ENCODE measurements around the gene KLRK1. TPM values are rescaled to one million over a fixed set of nuclear protein-coding genes. Genes with fewer than 3 reads are reported as not detected.

Gene KLRK1
- total RNA-seq, 3 donors from 2014 or later, result 2.6 to 7.0 (median 3.8) TPM

DNA sequence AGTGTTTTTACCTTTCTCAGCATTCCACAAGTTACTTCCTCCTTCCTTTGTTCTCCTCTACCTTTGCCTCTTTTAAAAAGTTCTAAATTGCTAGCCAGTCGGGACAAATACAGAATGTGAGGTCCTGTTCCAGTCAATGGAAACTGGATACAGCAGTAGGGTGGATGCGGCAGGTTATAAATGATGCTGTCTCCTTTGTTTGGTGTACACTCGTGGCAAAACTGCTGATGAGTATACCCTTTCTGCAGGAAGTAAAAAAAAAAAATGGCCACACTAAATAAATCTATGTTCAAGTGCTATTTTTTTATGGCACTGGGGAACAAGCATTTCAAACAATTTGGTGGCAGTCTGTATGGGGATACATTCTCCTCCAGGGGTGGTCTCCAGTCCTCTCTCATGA, 27.5 kb downstream of the KLRK1 start:
- Histone ChIP-seq H3K4me3 (peak overlapping the region in 1 of 3 donors; percentile 68), H3K27ac (peak overlapping the region; percentile 61 to 97), H3K9me3 (no peaks in the 10 kb centered on the region), H3K27me3 (no peaks in the 10 kb centered on the region), H3K4me1 (peaks cover 0 to 6% of the 10 kb centered on the region in 2 donors), H3K36me3 (no peaks in the 10 kb centered on the region)
- intact Hi-C loops (cut with DNase I; ENCODE audit: low total_unique reads), result no loop called here
- no peak for TF ChIP-seq POLR2A (IDR thresholded peaks at IDR 0.05)
- TF ChIP-seq, protein P1, sequence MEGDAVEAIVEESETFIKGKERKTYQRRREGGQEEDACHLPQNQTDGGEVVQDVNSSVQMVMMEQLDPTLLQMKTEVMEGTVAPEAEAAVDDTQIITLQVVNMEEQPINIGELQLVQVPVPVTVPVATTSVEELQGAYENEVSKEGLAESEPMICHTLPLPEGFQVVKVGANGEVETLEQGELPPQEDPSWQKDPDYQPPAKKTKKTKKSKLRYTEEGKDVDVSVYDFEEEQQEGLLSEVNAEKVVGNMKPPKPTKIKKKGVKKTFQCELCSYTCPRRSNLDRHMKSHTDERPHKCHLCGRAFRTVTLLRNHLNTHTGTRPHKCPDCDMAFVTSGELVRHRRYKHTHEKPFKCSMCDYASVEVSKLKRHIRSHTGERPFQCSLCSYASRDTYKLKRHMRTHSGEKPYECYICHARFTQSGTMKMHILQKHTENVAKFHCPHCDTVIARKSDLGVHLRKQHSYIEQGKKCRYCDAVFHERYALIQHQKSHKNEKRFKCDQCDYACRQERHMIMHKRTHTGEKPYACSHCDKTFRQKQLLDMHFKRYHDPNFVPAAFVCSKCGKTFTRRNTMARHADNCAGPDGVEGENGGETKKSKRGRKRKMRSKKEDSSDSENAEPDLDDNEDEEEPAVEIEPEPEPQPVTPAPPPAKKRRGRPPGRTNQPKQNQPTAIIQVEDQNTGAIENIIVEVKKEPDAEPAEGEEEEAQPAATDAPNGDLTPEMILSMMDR (IDR thresholded peaks at IDR 0.05), result no peak
- TF ChIP-seq POLR2AphosphoS5 (IDR thresholded peaks at IDR 0.05), result no peak
- DNase-seq (ENCODE audit: low spot score in 2 of 2), result no peak

DNA sequence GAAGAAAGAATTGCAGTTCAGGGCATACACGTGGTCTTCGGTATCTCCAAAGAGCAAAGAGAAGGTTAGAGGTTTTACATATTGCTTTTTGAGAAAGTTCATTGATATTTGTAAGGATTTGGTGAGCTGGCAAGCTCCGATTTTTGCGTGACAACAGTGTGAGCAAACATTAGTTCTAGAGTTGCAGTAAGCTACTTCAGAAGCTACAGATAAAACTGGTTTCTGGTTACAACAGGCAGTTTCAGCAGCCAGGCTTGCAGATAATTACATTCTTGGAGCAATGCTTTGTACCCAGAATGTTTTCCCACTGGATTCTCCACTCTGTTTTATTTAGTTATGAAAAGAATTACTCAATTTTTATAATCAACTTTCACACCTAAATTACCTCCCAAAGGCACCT, 28.2 kb downstream of the KLRK1 start:
- no peak for DNase-seq (ENCODE audit: low spot score in 2 of 2)
- TF ChIP-seq, protein P1 (IDR thresholded peaks at IDR 0.05), result no peak
- TF ChIP-seq POLR2A (IDR thresholded peaks at IDR 0.05) (no peak), POLR2AphosphoS5 (IDR thresholded peaks at IDR 0.05) (no peak)
- peak overlapping the region; percentile 61 to 97 for H3K27ac ChIP-seq
- H3K27me3 ChIP-seq, result no peaks in the 10 kb centered on the region
- no peaks in the 10 kb centered on the region for H3K9me3 ChIP-seq
- H3K4me3 ChIP-seq, result no peak overlapping the region
- H3K36me3 ChIP-seq, result no peaks in the 10 kb centered on the region
- intact Hi-C loops (cut with DNase I; ENCODE audit: low total_unique reads), result no loop called here
- H3K4me1 ChIP-seq, result peaks cover 0 to 2% of the 10 kb centered on the region in 2 donors

DNA sequence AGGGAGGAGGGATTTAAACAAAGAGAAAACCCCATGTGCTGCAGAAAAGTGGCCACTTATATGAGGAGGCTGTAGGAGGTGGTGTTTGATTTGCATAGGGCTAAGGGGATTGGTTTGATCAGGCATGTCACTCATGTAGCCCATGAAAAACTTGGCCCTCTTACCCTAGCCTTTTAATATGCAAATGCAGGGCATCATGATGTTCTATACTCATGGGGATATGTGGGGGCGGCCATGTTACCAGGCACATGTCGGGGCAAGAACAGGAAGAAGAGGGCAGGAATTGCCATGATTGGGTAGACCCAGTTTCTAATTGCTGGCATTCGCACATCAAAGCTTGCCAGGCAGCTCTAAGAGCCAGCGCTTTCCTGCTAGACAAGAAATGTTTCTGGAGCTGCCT, 28.8 kb downstream of the KLRK1 start:
- intact Hi-C loops (cut with DNase I; ENCODE audit: low total_unique reads), result no loop called here
- Histone ChIP-seq H3K27ac (peak overlapping the region; percentile 48 to 97), H3K9me3 (no peaks in the 10 kb centered on the region), H3K4me3 (no peak overlapping the region), H3K4me1 (no peaks in the 10 kb centered on the region), H3K27me3 (no peaks in the 10 kb centered on the region), H3K36me3 (no peaks in the 10 kb centered on the region)
- no peak for TF ChIP-seq POLR2AphosphoS5 (IDR thresholded peaks at IDR 0.05)
- TF ChIP-seq, protein P1 (IDR thresholded peaks at IDR 0.05), result no peak
- no peak for TF ChIP-seq POLR2A (IDR thresholded peaks at IDR 0.05)
- no peak for DNase-seq (ENCODE audit: low spot score in 2 of 2)

DNA sequence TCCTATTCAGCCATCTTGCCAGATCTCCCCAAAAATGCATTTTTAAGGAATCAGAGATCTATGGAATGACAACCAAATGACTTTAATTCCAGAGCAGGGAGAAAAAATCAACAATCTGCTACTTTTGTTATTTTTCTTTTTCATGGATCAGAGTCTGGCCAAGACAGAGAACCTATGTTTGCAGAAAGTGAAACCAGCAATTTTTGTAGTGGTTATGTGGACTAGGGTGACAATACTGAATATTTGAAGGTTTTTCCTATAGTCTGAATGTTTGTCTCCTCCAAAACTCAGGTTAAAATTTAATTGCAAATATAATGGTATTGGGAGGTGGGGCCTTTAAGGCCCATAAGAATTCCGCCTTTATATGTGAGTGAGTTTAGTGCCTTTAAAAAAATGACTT, 30.9 kb downstream of the KLRK1 start:
- Histone ChIP-seq H3K27ac (no peak overlapping the region), H3K4me3 (no peak overlapping the region), H3K4me1 (no peaks in the 10 kb centered on the region), H3K27me3 (no peaks in the 10 kb centered on the region), H3K36me3 (no peaks in the 10 kb centered on the region), H3K9me3 (no peaks in the 10 kb centered on the region)
- DNase-seq (ENCODE audit: low spot score in 2 of 2), result no peak
- TF ChIP-seq POLR2AphosphoS5 (IDR thresholded peaks at IDR 0.05) (no peak), POLR2A (IDR thresholded peaks at IDR 0.05) (no peak)
- TF ChIP-seq, protein P1 (IDR thresholded peaks at IDR 0.05), result no peak
- intact Hi-C loops (cut with DNase I; ENCODE audit: low total_unique reads), result no loop called here

DNA sequence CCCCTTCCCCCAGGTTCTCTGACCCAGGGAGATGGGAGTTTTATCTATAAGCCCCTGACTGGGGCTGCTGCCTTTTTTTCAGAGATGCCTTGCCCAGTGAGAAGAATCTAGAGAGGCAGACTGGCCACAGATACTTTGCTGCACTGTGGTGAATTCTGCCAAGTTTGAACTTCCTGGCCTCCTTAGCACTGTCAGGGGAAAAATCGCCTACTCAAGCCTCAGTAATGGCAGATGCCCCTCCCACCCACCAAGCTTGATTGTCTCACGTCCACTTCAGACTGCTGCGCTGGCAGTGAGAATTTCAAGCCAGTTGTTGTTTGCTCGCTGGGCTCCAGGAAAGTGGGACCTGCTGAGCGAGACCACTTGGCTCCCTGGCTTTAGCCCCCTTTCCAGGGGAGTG, 31.7 kb downstream of the KLRK1 start:
- no peak for DNase-seq (ENCODE audit: low spot score in 2 of 2)
- intact Hi-C loops (cut with DNase I; ENCODE audit: low total_unique reads), result no loop called here
- Histone ChIP-seq H3K4me3 (no peak overlapping the region), H3K9me3 (no peaks in the 10 kb centered on the region), H3K36me3 (no peaks in the 10 kb centered on the region), H3K27ac (no peak overlapping the region), H3K4me1 (no peaks in the 10 kb centered on the region), H3K27me3 (no peaks in the 10 kb centered on the region)
- TF ChIP-seq, protein P1 (IDR thresholded peaks at IDR 0.05), result no peak
- TF ChIP-seq POLR2A (IDR thresholded peaks at IDR 0.05), result no peak
- TF ChIP-seq POLR2AphosphoS5 (IDR thresholded peaks at IDR 0.05), result no peak

Data from breast epithelium (tissue), 4 donors.